Gastrocnemius medialis (tissue), 4 donors: ENCODE results near the gene FAM241A.

Experiments
- POLR2A ChIP-seq, 2 donors: fragments of 450-650 bp; IDR thresholded peaks; one replicate each; pipeline ENCODE4 v1.6.1; 2017; ENCODE audit warnings: antibody characterized with exemption in 2 of 2, mild to moderate bottlenecking in 2 of 2, moderate library complexity in 2 of 2
- TF ChIP-seq, protein P1 (sequence below), 5 experiments: fragments of 450-650 bp in 3 of 5; fragments of 200-600 bp in 2 of 5; sonication (generic) in 2 of 5; IDR thresholded peaks in 4 of 5; conservative IDR thresholded peaks in 1 of 5; 1 replicate in 4 of 5; 2 replicates in 1 of 5; pipeline ENCODE4 v1.5.1; 2016 to 2019; ENCODE audit warnings: antibody characterized with exemption in 5 of 5, mild to moderate bottlenecking in 3 of 5, moderate library complexity in 3 of 5

DNA sequence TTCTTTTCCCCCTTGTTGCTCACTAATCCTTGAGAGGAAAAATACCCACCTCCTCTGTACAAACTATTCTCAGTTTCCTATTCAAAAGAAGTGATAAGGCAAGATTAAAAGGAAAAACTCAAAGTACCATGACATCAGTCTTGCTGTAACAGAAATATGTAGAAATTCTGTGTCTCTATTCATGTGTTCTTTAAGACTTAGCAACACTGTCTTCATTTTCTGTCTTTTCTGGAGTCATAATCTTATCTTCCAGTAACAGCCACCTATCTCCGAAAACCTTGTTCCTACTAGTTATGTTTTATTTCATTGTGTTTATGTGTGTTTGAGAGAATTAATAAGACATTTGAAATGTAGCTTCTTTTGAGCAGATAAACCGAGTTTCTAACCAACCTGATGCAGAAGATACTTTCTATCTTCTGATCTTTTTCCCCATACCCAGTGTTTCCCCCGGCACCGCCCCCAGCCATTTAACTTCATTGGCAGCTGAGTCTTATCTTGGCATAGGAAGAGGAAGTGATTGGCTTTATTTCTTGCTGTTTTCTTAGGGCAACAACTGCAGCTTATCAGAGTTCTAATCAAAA lies 8.0 kb downstream of the FAM241A start:
- TF ChIP-seq, protein P1, sequence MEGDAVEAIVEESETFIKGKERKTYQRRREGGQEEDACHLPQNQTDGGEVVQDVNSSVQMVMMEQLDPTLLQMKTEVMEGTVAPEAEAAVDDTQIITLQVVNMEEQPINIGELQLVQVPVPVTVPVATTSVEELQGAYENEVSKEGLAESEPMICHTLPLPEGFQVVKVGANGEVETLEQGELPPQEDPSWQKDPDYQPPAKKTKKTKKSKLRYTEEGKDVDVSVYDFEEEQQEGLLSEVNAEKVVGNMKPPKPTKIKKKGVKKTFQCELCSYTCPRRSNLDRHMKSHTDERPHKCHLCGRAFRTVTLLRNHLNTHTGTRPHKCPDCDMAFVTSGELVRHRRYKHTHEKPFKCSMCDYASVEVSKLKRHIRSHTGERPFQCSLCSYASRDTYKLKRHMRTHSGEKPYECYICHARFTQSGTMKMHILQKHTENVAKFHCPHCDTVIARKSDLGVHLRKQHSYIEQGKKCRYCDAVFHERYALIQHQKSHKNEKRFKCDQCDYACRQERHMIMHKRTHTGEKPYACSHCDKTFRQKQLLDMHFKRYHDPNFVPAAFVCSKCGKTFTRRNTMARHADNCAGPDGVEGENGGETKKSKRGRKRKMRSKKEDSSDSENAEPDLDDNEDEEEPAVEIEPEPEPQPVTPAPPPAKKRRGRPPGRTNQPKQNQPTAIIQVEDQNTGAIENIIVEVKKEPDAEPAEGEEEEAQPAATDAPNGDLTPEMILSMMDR (IDR thresholded peaks at IDR 0.05 in 4 of 5, conservative IDR thresholded peaks at IDR 0.05 in 1 of 5): no peak
- no peak for TF ChIP-seq POLR2A (IDR thresholded peaks at IDR 0.05)
